ENCODE data around the gene DLG2. TPM values are rescaled to one million over a fixed set of nuclear protein-coding genes. Genes with fewer than 3 reads are reported as not detected.

DLG2 gene
- total RNA-seq, 4 donors from 2014 or later = 7.3 to 14.1 (median 11.1) TPM

DNA sequence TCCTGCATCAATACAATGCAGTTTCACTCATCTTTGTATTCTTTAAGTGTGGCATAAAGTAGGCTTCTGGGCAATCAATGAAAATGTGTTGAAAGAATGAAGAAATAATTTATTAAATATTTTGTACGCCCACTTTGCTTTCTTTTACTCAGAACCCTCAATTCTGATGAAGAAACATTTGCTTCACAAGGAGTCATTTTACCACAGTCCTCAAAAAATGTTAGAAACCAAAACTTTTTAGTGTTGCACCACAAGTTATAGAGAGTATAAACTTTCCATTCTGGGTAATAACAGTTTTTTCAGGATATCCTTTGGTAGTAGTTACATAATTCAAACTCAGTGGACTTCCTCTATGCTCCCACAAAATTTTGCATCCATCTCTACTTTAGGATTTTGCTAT, 360.5 kb downstream of the DLG2 start:
- intact Hi-C loops (cut with DNase I) = no loop called here
- H3K27ac ChIP-seq (replicated peaks in 1 of 4) = no peak overlapping the region
- H3K9me3 ChIP-seq = no peaks in the 10 kb centered on the region
- no peak for TF ChIP-seq POLR2A (IDR thresholded peaks at IDR 0.05; ENCODE audit: low read depth)
- no peak for TF ChIP-seq POLR2AphosphoS5 (IDR thresholded peaks at IDR 0.05)
- no peak for TF ChIP-seq EP300 (IDR thresholded peaks at IDR 0.05)
- TF ChIP-seq, protein P1, sequence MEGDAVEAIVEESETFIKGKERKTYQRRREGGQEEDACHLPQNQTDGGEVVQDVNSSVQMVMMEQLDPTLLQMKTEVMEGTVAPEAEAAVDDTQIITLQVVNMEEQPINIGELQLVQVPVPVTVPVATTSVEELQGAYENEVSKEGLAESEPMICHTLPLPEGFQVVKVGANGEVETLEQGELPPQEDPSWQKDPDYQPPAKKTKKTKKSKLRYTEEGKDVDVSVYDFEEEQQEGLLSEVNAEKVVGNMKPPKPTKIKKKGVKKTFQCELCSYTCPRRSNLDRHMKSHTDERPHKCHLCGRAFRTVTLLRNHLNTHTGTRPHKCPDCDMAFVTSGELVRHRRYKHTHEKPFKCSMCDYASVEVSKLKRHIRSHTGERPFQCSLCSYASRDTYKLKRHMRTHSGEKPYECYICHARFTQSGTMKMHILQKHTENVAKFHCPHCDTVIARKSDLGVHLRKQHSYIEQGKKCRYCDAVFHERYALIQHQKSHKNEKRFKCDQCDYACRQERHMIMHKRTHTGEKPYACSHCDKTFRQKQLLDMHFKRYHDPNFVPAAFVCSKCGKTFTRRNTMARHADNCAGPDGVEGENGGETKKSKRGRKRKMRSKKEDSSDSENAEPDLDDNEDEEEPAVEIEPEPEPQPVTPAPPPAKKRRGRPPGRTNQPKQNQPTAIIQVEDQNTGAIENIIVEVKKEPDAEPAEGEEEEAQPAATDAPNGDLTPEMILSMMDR (IDR thresholded peaks at IDR 0.05) = no peak
- H3K4me3 ChIP-seq = no peak overlapping the region
- 87% methylated on average over 1 of the region's 1 CpG for WGBS
- H3K36me3 ChIP-seq = peaks cover 0 to 5% (median 0%) of the 10 kb centered on the region in 4 donors
- no peaks in the 10 kb centered on the region for H3K27me3 ChIP-seq
- DNase-seq (ENCODE audit: extremely low spot score) = no peak
- no peaks in the 10 kb centered on the region for H3K4me1 ChIP-seq

DNA sequence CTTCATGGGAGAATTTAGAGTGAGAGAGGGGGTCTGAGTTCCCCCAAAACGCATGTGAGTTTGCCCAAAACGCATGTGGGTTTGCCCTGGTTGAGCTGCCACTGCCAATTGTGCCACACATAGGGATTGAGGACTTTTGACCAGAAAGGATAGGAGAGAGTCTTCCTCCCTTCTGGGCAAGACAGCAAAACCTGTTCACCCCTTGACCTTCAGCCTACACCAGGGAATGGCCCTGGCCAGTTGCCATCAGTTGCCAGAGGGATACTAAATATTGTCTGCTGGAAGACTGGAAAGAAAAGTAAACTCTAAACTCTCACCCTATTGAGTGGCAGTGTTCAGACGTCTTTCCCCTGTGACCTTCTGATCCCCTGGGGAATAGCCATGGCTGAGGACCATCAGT, 363.8 kb downstream of the DLG2 start:
- peaks cover 0 to 5% (median 0%) of the 10 kb centered on the region in 4 donors for H3K36me3 ChIP-seq
- DNase-seq (ENCODE audit: extremely low spot score) = no peak
- TF ChIP-seq POLR2AphosphoS5 (IDR thresholded peaks at IDR 0.05) (no peak), EP300 (IDR thresholded peaks at IDR 0.05) (no peak), POLR2A (IDR thresholded peaks at IDR 0.05; ENCODE audit: low read depth) (no peak)
- TF ChIP-seq, protein P1 (IDR thresholded peaks at IDR 0.05) = no peak
- H3K9me3 ChIP-seq = no peaks in the 10 kb centered on the region
- no peaks in the 10 kb centered on the region for H3K4me1 ChIP-seq
- no peaks in the 10 kb centered on the region for H3K27me3 ChIP-seq
- 80% methylated on average over 3 of the region's 3 CpGs for WGBS
- intact Hi-C loops (cut with DNase I) = no loop called here
- no peak overlapping the region for H3K4me3 ChIP-seq
- no peak overlapping the region for H3K27ac ChIP-seq (replicated peaks in 1 of 4)

DNA sequence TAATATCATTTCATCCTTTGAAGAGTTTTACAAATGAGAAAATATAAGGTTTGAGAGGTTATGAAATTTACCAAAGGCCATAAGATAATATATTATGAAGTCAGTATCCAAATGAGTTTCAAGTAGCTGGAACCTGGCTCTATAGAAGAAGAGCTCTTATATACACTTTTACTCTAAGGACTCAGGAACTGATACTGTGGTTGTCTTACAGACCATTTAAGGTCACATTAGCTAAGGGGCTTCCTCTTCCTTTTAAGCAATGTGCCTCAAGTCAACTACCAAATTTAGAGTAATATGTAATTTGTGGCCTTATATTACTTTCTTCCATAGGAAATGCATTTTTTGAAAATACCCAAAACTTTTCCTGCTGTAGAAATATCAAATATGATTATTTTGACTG, 369.3 kb downstream of the DLG2 start:
- intact Hi-C loops (cut with DNase I) = no loop called here
- H3K9me3 ChIP-seq = no peaks in the 10 kb centered on the region
- H3K4me3 ChIP-seq = no peak overlapping the region
- H3K27me3 ChIP-seq = no peaks in the 10 kb centered on the region
- DNase-seq (ENCODE audit: extremely low spot score) = no peak
- no peaks in the 10 kb centered on the region for H3K4me1 ChIP-seq
- TF ChIP-seq POLR2AphosphoS5 (IDR thresholded peaks at IDR 0.05) (no peak), POLR2A (IDR thresholded peaks at IDR 0.05; ENCODE audit: low read depth) (no peak), EP300 (IDR thresholded peaks at IDR 0.05) (no peak)
- TF ChIP-seq, protein P1 (IDR thresholded peaks at IDR 0.05) = no peak
- H3K27ac ChIP-seq (replicated peaks in 1 of 4) = no peak overlapping the region
- no peaks in the 10 kb centered on the region for H3K36me3 ChIP-seq

DNA sequence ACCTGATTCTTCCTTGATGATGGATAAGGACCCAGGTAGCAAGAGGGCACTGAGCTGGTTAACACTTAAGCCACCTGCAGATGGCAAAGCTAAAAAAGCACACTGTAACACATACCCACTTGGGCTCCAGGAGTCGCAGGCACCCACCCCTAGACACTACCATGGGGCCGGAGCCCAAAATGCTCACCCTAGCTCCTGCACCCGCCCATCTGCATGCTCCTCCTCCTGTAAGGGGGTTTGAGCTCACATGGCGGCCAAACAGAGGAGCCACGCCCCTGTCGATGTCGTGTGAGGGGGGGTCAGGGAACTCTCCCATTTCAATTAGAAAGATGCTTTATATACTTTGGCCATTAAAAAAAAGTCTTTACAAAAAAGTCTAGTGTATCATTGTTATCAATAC, 370.7 kb downstream of the DLG2 start:
- H3K27ac ChIP-seq (replicated peaks in 1 of 4) = no peak overlapping the region
- no peak overlapping the region for H3K4me3 ChIP-seq
- H3K4me1 ChIP-seq = no peaks in the 10 kb centered on the region
- TF ChIP-seq POLR2AphosphoS5 (IDR thresholded peaks at IDR 0.05) (no peak), EP300 (IDR thresholded peaks at IDR 0.05) (no peak), POLR2A (IDR thresholded peaks at IDR 0.05; ENCODE audit: low read depth) (no peak)
- TF ChIP-seq, protein P1 (IDR thresholded peaks at IDR 0.05) = no peak
- intact Hi-C loops (cut with DNase I) = no loop called here
- WGBS = 98% methylated on average over 5 of the region's 7 CpGs
- no peaks in the 10 kb centered on the region for H3K27me3 ChIP-seq
- DNase-seq (ENCODE audit: extremely low spot score) = no peak
- no peaks in the 10 kb centered on the region for H3K9me3 ChIP-seq
- H3K36me3 ChIP-seq = no peaks in the 10 kb centered on the region

DNA sequence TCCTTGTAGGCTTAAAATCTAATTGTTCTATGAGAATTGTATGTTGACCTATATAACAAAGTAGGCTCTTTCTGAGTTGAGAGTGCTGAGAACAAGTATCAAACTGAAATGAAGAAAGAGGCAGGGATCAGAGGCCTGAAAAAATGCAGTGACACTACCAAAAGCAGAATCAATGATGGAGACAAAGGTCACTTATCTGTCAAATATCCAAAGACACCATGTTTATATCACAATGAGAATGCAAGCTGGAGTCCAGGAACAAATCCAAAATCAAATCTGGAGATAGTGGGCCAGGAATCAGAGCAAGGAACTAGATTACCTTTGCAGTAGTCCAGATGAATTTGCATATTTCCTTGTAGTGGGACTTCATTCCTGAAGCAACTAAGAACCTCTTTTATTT, 377.7 kb downstream of the DLG2 start:
- Histone ChIP-seq H3K4me1 (no peaks in the 10 kb centered on the region), H3K4me3 (no peak overlapping the region), H3K9me3 (no peaks in the 10 kb centered on the region), H3K36me3 (no peaks in the 10 kb centered on the region), H3K27me3 (no peaks in the 10 kb centered on the region), H3K27ac (replicated peaks in 1 of 4) (no peak overlapping the region)
- intact Hi-C loops (cut with DNase I) = no loop called here
- TF ChIP-seq POLR2AphosphoS5 (IDR thresholded peaks at IDR 0.05) (no peak), POLR2A (IDR thresholded peaks at IDR 0.05; ENCODE audit: low read depth) (no peak), EP300 (IDR thresholded peaks at IDR 0.05) (no peak)
- TF ChIP-seq, protein P1 (IDR thresholded peaks at IDR 0.05) = no peak
- no peak for DNase-seq (ENCODE audit: extremely low spot score)
